OCI-LY3 (cell line): ENCODE data around the gene URB2.
A peak's percentile ranks its signal among the peaks of the same experiment; 100 is the strongest.

ENCODE experiments used
- H2AFZ ChIP-seq: fragments of 200-600, 300-600 bp; shearing (Covaris generic); 2 replicates; pipeline ENCODE4 v1.6.0; 2014; ENCODE audit warnings: antibody characterized with exemption, low read depth, low read length
- H3K27ac ChIP-seq: fragments of 200-600, 300-600 bp; sonication (generic); 2 replicates; pipeline ENCODE4 v1.5.1; 2014; ENCODE audit warnings: mild to moderate bottlenecking, low read length, moderate library complexity, mixed read lengths
- H3K27me3 ChIP-seq: fragments of 200-600, 300-600 bp; sonication (generic); 2 replicates; pipeline ENCODE4 v1.6.1; 2014; ENCODE audit warnings: low read depth, low read length, mixed read lengths
- H3K36me3 ChIP-seq: fragments of 200-600, 300-600 bp; sonication (generic); replicated peaks from 2 replicates; pipeline ENCODE3; 2014; ENCODE audit warnings: low read depth, low read length, mixed read lengths
- H3K4me1 ChIP-seq: fragments of 300-600, 200-600 bp; sonication (generic); 2 replicates; pipeline ENCODE4 v1.6.1; 2014; ENCODE audit warnings: low read length, mixed read lengths
- H3K4me2 ChIP-seq: fragments of 200-600, 300-600 bp; sonication (generic); 2 replicates; pipeline ENCODE4 v1.6.1; 2014; ENCODE audit warnings: low read length, mixed read lengths
- H3K4me3 ChIP-seq: fragments of 300-600, 200-600 bp; sonication (generic); 2 replicates; pipeline ENCODE4 v1.5.1; 2014; ENCODE audit warnings: antibody characterized with exemption, mild to moderate bottlenecking, low read length, moderate library complexity
- H3K79me2 ChIP-seq: fragments of 300-600, 200-600 bp; shearing (Covaris generic); 2 replicates; pipeline ENCODE4 v1.6.1; 2014; ENCODE audit warnings: mild to moderate bottlenecking, low read length, mixed read lengths
- H3K9ac ChIP-seq: fragments of 300-600, 200-600 bp; shearing (Covaris generic); 2 replicates; pipeline ENCODE4 v1.6.0; 2014; ENCODE audit warnings: mild to moderate bottlenecking, low read length, moderate library complexity
- H3K9me3 ChIP-seq: fragments of 200-600, 300-600 bp; shearing (Covaris generic); 2 replicates; pipeline ENCODE4 v1.6.1; 2014; ENCODE audit warnings: low read length, mixed read lengths; ENCODE audit not compliant: insufficient read depth
- H4K20me1 ChIP-seq: fragments of 200-600, 300-600 bp; sonication (generic); 2 replicates; pipeline ENCODE4 v1.6.1; 2016; ENCODE audit warnings: low read length, mixed read lengths; ENCODE audit not compliant: insufficient read depth
- CTCF ChIP-seq: fragments of 200-600, 300-600 bp; sonication (generic); IDR thresholded peaks from 2 replicates; pipeline ENCODE4 v1.5.1; 2014; ENCODE audit warnings: antibody characterized with exemption, low read length, low read depth
- EZH2phosphoT487 ChIP-seq: fragments of 200-600 bp; shearing (Covaris generic); IDR thresholded peaks from 2 replicates; pipeline ENCODE4 v1.6.1; 2018; ENCODE audit warnings: antibody characterized with exemption, mixed run types, low read depth

The URB2 gene

GRCh38 chr1:229623838-229624237, 2.2 kb upstream of the URB2 start:
- peaks cover 5% of the 10 kb centered on the region for H3K36me3 ChIP-seq
- H3K27me3 ChIP-seq, result no peaks in the 10 kb centered on the region
- peak overlapping the region; percentile 90 for H3K4me3 ChIP-seq
- peaks cover 94% of the 10 kb centered on the region for H3K79me2 ChIP-seq
- peaks cover 33% of the 10 kb centered on the region for H3K4me1 ChIP-seq
- peak overlapping the region; percentile 14; the same call in 1 of the 2 replicates for H3K27ac ChIP-seq
- TF ChIP-seq CTCF, result no peak
- no peak for TF ChIP-seq EZH2phosphoT487
- H4K20me1 ChIP-seq, result peaks cover 48% of the 10 kb centered on the region
- peak overlapping the region; percentile 92 for H3K4me2 ChIP-seq
- H3K9ac ChIP-seq, result peak overlapping the region; percentile 68
- no peak overlapping the region for H2AFZ ChIP-seq
- no peaks in the 10 kb centered on the region for H3K9me3 ChIP-seq

- peak overlapping the region; percentile 21; the same call in 1 of the 2 replicates for H3K27ac ChIP-seq
- H4K20me1 ChIP-seq, result peaks cover 42% of the 10 kb centered on the region
- TF ChIP-seq EZH2phosphoT487, result no peak
- TF ChIP-seq CTCF, result no peak
- H3K79me2 ChIP-seq, result peaks cover 94% of the 10 kb centered on the region
- peak overlapping the region; percentile 68 for H3K9ac ChIP-seq
- peaks cover 10% of the 10 kb centered on the region for H3K36me3 ChIP-seq
- H3K4me1 ChIP-seq, result peaks cover 26% of the 10 kb centered on the region
- peak overlapping the region; percentile 1; the same call in 1 of the 2 replicates for H2AFZ ChIP-seq
- H3K27me3 ChIP-seq, result no peaks in the 10 kb centered on the region
- H3K9me3 ChIP-seq, result no peaks in the 10 kb centered on the region
- peak overlapping the region; percentile 92 for H3K4me2 ChIP-seq
- peak overlapping the region; percentile 90 for H3K4me3 ChIP-seq
Observed at GRCh38 chr1:229624521-229625070, 1.5 kb upstream of the URB2 start.

GRCh38 chr1:229625071-229625914, 754 bp upstream of the URB2 start:
- H3K79me2 ChIP-seq, result peaks cover 94% of the 10 kb centered on the region
- peaks cover 24% of the 10 kb centered on the region for H3K4me1 ChIP-seq
- peak overlapping the region; percentile 94 for H3K4me3 ChIP-seq
- H3K4me2 ChIP-seq, result peak overlapping the region; percentile 92
- peak overlapping the region; percentile 90 for H3K9ac ChIP-seq
- no peaks in the 10 kb centered on the region for H3K9me3 ChIP-seq
- H3K27ac ChIP-seq, result peak overlapping the region; percentile 58
- H2AFZ ChIP-seq, result peak overlapping the region; percentile 7; the same call in 1 of the 2 replicates
- peaks cover 13% of the 10 kb centered on the region for H3K36me3 ChIP-seq
- H4K20me1 ChIP-seq, result peaks cover 35% of the 10 kb centered on the region
- no peaks in the 10 kb centered on the region for H3K27me3 ChIP-seq
- no peak for TF ChIP-seq CTCF
- no peak for TF ChIP-seq EZH2phosphoT487

- Histone ChIP-seq H3K36me3 (peaks cover 18% of the 10 kb centered on the region), H3K9ac (peak overlapping the region; percentile 90), H3K4me1 (peaks cover 24% of the 10 kb centered on the region), H3K27ac (peak overlapping the region; percentile 53), H3K4me3 (peak overlapping the region; percentile 94), H3K4me2 (peak overlapping the region; percentile 84), H3K27me3 (no peaks in the 10 kb centered on the region), H4K20me1 (peaks cover 23% of the 10 kb centered on the region), H2AFZ (0 out of 2 replicates have a peak overlapping the region, but pooled peaks have one; percentile 1), H3K9me3 (no peaks in the 10 kb centered on the region), H3K79me2 (peaks cover 94% of the 10 kb centered on the region)
- TF ChIP-seq EZH2phosphoT487 (no peak), CTCF (no peak)
Observed at GRCh38 chr1:229627003-229627402, 956 bp downstream of the URB2 start.
